CD1c-positive myeloid dendritic cell (primary cell): Measurements from ENCODE around the gene SYP.

Experiments used
- DNase-seq: peaks from one replicate; pipeline ENCODE4 v3.0.0-alpha.2; 2016; ENCODE audit errors: extremely low spot score

The SYP gene

DNA sequence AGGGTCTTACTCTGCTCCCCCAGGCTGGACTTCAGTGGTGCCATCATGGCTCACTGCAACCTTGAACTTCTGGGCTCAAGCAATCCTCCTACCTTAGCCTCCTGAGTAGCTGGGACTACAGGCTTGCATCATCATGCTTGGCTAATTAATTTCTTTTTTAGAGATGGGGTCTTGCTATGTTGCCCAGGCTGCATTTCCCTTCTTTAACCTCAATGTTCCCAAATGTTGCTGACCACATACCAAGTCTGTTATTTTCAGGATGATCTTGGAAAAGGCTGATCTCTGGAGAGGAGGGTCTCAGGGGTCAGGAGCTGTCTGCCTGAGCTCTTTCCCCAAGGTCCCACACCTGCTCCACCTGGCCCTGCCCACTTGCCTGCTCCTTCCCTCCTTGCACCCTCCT is 20.1 kb upstream of the SYP start:
- DNase-seq: no peak

DNA sequence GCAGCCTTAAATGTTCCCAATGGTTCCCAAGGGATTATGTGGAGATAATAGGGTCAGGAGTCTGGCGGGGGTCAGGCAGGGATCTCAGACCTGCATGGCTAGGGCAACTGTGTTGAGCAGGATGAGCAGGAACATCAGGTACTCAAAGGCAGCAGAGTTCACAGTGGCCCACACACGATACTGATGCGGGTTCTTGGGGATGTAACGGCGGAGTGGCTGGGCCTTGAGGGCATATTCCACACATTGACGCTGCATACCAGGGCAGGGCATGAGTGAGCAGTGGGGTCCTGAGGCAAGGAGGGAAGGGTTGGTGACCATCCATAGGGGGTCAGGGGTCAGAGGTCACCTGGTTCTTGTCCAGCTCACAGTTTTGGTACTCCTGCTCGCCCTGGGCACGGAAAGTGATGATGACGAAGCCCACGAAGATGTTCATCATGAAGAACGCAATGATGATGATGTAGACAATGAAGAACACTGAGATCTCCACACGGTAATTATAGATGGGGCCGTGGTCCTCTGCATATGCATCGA is 15.1 kb upstream of the SYP start:
- no peak for DNase-seq

DNA sequence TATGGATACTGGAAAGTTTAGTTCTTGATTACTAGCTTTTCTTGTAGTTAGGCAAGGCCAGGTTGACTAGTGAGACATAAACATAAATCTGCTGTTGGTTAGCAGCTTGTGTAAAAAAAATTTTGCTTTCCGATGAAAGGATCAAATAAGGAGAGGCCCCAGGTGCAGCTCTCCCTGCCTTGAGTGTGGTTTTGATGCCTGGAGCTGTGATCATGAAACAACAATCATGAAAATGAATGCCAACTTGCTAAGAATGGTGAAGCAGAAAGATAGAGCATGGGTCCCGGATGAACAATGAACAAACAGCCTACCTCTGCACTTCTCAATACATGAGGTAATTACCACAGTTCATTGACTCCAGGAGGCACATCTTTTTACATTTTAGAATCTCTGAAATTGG is 14.4 kb upstream of the SYP start:
- no peak for DNase-seq

DNA sequence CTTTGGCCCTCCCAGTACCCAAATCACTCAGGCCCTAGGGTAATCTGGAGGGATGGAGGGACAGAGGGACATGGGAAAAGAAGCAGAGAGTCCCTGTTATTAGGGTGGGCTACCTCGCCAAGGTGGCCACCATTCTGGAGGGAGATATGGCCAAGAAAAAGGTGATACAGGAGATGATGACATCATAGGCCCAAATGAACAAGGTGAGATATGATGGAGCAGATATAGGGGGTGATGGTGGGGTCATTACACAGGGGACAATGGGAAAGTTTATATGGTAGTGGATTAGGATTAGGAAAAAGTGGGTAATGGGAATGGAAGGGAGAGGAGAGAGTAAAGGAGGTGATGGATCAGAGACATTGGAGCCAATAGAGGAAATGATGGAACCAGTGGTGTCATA is 12.9 kb upstream of the SYP start:
- DNase-seq: no peak

DNA sequence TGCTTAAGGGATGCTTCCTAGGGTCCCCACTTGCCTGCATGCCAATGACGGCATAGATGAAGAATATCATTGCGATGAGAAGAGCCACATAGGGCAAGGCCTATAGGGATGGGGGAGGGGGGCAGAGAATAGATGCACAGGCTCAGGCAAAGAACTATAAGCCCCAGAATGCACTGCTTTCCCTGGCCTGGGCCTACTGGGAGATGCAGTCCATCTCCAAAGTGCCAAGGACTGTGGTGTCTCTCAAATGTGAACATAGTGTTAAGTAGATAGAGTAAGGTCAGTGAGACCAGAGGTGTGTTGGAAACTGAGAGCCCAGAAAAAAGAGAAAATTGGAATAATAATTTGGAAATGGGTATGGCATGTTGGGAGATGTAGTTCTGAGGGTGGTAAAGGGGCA is 12.2 kb upstream of the SYP start:
- no peak for DNase-seq

DNA sequence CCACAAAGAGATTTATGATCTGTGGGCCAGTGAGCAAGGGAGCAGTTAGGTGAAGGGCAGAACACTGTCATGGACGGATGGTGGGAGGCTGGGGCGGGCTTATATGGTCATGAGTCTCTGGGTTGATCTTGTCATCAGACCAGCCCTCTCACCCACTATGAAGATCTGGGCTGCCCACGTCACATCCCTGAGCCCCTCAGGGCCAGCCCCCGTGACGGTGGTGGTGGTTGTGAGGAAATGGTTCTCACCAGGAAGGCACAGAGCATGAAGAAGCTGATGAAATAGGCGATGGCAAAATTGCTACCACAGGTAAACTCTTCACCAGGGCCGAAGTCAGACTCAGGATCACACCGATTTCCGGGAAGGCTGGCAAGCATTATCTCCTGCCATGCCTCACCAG is 11.1 kb upstream of the SYP start:
- DNase-seq: no peak

DNA sequence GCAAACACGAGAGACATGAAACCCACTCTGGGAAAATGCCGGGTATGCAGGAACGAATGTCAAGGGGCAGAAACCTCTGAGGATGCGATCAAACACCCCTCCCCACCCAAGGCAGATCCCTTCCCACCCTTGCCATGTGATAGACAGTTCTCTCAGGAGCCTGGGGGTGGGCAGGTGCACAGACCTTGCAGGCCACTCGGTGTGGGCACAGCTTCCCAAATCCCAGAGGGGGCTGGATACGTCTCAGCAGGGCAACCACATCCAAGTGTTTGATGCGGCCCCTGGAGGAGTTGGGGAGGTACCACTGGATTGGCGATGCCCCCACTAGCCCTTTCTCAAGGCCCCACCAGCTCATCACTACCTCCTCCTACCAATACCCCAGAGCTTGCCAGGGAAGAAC is 10.4 kb upstream of the SYP start:
- no peak for DNase-seq

DNA sequence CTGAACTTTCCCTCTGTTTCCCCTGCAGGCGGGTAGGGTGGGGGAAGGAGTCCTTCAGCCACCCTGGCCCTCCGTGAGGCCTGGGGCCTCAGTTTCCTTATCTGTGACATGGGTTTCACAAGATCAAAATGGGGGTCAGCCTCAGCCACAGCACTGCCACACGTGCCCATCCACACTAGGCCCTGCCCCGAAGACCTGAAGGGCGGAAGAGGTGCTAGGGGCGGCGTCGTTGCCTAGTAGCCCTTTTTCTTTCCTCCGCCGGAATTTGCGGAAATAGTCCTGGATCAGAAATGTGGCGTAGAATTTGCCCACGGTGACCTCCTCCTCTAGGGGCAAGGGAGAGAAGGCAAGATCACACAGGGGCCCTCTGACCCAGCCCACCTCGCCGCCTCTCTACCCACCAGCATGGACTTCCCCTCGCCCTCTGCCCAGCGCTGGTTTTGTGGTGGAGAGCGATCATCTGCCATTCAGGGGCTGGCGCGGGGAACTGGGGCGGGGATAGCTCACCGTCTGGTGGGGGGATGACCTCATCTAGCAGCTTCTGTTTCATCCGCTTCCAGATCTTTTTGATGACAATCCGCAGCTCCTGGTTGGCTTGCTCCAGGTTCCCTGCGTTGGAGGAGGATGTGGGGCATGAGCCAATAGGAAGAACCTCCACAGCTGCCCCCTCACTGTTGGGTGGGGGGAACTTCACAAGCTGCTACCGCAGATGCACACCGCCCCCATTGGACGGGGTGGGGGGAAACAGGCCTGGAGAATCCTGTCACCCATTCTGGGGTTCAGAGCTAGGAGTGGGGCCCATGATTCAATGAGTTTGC is 9.7 kb upstream of the SYP start:
- DNase-seq: peak; percentile 52

DNA sequence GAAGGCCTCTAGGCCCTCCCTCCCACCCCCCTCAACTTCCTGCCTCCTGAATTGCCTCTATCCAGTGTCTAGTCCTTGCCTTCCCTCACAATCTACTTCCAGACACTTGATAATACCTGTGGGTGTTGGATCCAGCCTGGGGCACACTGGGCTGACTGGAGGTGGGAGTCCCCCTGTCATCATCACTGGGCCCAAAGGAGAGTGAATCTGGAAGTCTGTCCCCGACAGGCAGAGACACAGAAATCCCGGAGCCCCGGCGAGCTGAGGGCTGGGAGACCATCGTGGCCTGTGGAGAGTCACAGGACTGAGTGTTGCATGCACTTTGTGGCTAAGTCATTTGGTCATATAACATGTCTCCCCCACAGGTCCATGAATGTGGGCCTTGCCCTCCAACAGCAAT is 8.4 kb upstream of the SYP start:
- no peak for DNase-seq

DNA sequence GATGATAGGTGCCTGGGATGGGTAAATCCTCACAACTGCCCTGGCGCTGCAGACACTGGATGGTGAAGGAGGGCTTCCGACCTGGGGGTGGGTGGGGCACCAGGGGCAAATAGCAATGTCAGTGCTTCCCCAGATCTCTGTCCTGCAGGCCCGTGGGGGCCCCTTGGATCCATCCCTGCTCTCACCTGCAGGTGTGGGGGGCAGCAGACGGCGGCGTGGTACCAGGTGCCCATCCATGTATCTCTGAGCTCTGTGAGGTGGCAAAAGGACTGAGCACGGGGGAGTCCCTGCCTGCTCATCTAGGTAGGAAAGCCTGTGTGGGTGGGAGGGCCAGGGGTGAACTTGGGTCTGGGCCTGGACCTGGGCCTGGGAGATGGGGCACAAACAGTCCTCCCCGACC is 6.5 kb upstream of the SYP start:
- DNase-seq: no peak

DNA sequence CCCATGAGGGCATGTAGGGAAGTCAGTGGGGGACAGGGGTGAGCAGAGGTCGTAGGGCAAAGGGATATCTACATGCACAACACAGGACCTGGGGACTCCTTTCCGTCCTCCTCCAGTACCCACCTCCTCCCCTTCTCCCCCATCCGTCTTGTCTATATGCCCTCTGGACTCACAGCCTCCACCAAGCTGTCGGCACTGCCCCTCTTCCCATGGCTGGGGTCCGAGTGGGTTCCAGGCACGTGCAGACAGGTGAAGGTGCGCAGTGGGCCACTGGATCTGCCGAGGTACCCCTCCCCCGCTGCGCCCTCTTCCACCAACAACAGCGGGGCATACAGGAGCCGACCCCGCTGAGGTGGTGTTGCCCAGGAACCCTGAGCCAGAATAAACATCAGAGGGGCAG is 5.5 kb upstream of the SYP start:
- DNase-seq: no peak

DNA sequence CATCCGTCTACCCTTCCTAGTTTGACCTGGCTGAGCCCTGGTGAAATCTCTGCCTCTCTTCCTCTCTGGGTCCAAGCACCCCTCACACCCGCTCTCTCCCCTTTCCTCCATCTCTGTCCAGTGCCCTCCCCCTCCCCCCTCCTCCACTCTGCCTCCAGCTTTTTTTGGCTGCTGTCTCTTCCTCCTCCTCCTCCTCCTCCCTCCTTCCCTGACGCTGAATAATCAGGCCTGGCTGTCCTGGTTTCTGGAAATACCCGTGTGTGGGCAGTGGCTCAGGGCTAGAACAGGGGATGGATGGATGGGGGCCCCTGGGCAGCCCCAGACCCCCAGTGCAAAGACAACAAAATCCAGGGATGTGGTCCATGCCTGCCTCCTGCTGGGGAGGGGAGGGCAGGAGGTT is 4.7 kb upstream of the SYP start:
- DNase-seq: no peak

DNA sequence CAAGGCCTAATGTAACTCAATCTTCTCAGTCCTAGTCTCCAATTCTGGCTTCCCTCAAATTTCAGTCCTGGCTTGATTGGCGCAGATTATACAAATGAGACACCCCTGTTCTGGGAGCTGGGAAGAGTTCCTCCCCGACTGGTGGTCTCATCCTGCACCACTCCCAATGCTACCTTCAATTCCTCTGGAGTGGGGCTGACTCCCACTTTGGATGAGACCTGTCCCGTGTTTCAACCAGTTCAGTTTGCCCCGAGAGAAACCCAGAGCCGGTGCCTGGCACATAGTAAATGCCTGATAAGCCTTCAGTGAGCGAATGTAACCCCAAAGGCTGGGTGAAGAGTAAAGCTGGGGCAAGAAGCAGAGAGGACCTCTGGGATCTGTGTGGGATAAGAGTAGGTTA is 4.0 kb upstream of the SYP start:
- no peak for DNase-seq

DNA sequence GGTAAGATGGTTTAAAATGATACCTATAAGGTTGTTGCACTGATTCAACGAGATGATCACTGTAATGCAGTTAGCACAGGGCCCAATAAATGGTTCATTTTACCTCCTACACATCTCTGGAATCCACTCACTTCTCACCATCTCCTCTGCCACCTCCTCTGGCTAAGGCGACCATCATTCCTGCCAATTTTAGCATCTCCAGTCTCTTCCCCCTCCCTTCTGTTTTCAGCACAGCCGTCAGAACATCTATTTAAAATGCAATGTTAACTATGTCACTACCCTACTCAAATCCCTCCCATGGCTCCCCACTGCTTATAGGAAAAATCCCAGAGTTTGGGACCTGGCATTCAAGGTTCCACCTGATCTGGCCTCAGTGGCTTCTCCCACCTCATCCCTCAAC is 3.5 kb upstream of the SYP start:
- no peak for DNase-seq

DNA sequence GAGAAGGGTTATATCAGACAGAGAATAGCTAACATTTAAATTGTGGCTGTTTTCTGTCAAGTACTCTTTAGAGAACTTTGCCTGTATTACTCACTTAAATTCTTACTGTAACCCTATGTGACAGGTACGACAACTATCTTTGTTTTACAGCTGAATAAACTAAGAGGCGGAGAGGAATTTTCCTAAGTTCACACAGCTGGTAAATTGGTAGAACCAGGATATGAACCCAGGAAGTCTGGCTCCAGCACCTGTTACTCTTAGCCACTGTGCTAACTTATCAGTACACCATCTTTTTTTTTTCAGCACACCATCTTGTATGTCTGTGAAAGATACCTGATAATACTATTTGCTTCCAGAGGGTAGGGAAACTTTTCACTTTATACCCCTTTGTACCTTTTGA is 2.0 kb upstream of the SYP start:
- no peak for DNase-seq

DNA sequence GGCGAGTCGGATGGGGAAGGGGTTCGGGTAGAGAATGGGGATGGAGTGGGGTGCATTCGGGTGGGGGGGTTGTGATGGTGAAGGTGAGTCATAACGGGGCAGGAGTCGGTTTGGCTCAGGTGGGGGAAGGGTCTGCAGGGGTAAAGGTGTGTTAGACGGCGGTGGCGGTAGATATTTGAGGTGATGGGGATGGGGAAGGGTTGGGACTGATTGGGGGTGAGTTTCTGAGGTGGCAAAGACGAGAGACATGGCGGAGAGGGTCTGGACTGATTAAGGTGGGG is 738 bp downstream of the SYP start:
- DNase-seq: no peak

DNA sequence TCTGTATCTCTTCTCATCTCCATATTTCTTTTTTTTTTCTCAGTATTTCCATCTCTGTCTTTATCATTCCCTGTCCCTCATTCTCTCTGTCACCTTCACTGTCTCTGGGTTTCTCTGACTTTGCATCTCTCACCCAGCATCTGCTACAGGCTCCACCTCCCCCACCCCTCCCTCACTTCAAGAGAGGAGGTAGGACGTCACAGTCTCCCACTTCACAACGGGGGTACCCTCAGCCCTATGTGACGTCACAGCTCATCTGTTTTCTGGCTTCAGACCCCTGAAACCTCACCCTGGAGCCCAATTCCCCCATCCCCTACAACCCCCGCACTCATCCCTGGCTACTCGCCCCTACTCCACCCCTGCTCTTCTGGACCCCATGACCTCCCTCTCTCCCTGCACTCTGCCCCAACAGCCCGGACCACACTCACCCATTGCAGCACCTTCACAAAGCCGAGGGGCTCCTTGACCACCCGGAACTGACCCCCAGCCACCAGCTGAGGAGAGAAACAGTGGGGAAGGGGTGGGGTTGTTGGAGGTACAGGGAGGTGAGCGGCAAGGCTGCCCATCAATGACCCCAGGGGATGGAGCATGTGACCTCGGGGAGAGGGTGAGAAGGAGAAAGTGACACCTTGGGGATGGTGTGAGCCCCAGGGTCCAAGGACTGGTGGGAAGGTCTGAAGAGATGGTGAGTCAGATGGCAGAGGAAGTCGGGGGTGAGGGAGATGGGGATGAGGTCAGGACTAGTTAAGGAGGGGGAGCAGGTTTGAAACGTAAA is 1.3 kb downstream of the SYP start:
- no peak for DNase-seq

DNA sequence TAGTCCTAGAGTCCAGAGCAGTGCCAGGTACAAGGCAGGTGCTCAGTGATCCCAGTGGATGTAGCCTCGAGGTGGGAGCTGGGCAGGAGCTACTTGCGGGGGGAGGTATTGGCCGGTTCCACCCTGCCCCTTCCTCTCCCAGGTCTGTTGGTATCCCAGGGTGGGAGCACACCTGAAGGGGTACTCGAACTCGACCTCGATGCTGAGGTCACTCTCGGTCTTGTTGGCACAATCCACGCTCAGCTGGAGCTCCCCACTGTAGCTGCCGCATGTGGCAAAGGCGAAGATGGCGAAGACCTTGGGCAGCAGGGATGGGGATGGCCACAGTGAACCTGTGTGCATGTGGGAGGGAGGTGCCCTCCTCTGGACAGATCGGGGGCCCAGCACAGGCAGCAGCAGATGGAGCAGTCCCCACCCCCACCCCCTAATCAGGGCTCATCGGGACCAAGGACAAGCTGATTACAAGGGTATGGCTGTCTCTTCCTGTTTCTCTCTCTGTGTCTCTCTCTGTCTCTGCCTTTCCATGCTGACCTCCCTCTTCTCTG is 2.4 kb downstream of the SYP start:
- no peak for DNase-seq

DNA sequence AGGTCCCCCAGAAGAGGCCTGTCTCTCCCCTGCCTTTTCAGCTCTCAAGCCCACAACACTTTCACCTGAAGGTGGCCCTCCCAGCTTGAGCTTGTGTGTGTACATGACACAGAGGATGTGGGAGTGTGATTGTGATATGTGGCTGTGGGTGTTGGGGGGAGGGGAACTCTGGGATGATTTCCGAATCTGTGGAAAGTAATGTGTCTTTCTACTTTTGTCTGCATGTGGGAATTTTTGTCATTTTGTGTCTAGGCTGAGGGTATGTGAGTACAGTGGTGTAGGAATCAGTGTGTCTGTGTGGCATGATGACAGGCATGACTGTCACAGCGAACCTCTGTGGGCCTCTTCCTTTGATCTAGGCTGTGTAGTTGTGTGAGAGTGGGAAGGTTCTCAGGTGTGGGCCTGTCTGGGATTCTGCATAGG is 6.4 kb downstream of the SYP start:
- DNase-seq: no peak

DNA sequence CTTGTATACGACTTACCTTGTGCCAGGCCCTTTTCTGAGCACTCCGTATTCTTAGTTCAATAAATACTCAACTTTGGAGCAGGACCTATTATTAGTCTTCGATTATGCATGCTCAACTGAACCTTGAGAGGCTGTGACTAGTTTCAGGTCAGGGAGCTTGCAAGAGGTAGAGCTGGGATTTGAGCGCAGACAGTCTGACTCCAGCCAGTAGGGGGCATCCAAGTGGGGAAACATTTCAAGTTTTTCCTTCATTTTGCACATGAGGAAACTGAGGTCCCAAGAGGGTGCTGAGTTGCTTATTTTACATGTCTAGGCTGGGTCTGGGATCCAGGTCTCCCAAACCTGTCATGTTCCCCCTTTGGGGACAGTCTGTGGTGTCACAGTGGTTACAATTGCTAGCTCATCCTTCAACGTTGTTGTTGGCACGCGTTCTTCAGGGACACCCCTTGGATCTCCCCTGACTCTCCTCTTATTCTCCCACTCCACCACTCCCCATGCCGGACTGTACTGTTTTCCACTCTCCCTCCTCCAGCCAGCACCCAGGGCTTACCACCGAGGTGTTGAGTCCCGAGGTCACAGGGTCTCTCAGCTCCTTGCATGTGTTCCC is 7.2 kb downstream of the SYP start:
- DNase-seq: peak; percentile 35

DNA sequence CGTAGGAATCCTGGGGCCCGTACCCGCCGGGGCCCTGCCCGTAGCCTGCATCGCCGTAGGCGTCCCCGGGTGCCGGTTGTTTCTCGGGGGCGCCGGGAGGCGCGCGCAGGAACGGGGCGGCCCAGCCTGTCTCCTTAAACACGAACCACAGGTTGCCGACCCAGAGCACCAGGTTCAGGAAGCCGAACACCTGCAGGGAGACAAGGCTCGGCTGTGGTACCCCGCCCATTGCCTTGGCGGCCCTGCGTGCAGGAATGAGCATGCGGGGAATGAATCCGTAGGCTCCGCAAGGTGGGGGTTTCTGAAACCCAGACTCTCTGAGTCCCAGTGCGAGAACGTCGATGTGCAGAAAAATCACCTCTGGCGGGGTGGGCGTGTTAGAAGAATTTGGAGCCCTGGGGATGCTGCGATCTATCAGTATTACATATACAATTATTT is 8.4 kb downstream of the SYP start:
- DNase-seq: no peak

DNA sequence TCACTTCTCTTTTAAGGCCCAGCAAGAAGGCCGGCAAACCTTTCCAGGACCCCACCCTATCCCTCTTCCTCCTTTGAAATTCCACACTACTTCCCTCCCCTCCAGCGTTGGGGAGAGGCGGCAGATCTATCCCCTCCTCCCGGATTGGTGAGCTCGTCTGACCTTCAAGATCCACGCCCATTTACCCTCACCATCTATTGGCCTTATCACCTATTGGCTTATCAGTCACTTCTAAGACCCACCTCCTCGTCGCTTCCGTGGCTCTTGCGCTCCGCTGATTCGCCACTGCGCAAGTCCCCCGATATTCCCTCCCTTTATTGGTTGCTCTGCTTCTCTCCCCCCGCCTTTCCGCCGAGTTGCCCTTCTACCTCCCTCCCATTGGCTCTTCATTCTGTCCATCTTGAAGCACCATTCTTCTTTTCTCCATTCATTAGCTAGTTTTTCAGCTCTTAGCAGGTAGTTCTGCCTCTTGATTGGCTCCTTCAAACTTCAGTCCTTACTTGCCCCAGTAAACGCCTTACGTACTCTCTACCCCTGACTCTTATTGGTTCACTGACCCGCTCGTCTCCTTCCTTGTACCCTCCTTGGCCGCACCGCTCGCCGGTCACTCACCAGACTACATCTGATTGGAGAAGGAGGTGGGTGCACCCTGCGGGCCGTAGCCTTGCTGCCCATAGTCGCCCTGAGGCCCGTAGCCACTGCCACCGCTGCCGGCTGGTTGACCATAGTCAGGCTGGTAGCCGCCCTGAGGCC is 9.0 kb downstream of the SYP start:
- peak; percentile 94 for DNase-seq
